ENCODE measurements around the gene EPHB4.

Gene EPHB4

GRCh38 chr7:100823140-100823525, 4.2 kb downstream of the EPHB4 start:
- H3K9me2 ChIP-seq (replicated peaks; ENCODE audit: low read depth, low read length): no peaks in the 10 kb centered on the region
- H3K79me2 ChIP-seq (ENCODE audit: insufficient read depth, low read length): no peaks in the 10 kb centered on the region
- peaks cover 7% of the 10 kb centered on the region for H3K27me3 ChIP-seq (ENCODE audit: insufficient read depth, low read length, poor library complexity, severe bottlenecking)
- no peaks in the 10 kb centered on the region for H3K36me3 ChIP-seq (ENCODE audit: insufficient read depth, low read length)
- no peak overlapping the region for H3K4me2 ChIP-seq (ENCODE audit: low read depth, low read length, poor library complexity, severe bottlenecking)
- no peak overlapping the region for H3K4me3 ChIP-seq (ENCODE audit: low read length, poor library complexity, severe bottlenecking)
- H3K9ac ChIP-seq (ENCODE audit: low read depth, low read length, poor library complexity, severe bottlenecking): no peak overlapping the region
- H4K20me1 ChIP-seq (ENCODE audit: insufficient read depth, low read length, poor library complexity, severe bottlenecking): no peaks in the 10 kb centered on the region
- no peaks in the 10 kb centered on the region for H3F3A ChIP-seq (ENCODE audit: low read depth)
- TF ChIP-seq CTCF (conservative IDR thresholded peaks at IDR 0.05; ENCODE audit: low read length): no peak
- no peak for TF ChIP-seq EZH2phosphoT487 (IDR thresholded peaks at IDR 0.05; ENCODE audit: borderline replicate concordance)
- H3K9me3 ChIP-seq (ENCODE audit: insufficient read depth, low read depth, low read length): no peaks in the 10 kb centered on the region
- peaks cover 4% of the 10 kb centered on the region for H3K4me1 ChIP-seq (ENCODE audit: insufficient read depth, low read length, poor library complexity, severe bottlenecking)
- no peak overlapping the region for H2AFZ ChIP-seq (ENCODE audit: low read length)

GRCh38 chr7:100822236-100823139, 4.8 kb downstream of the EPHB4 start:
- TF ChIP-seq EZH2phosphoT487 (IDR thresholded peaks at IDR 0.05; ENCODE audit: borderline replicate concordance): no peak
- TF ChIP-seq CTCF (conservative IDR thresholded peaks at IDR 0.05; ENCODE audit: low read length): no peak
- Histone ChIP-seq H3K4me3 (ENCODE audit: low read length, poor library complexity, severe bottlenecking) (no peak overlapping the region), H3K36me3 (ENCODE audit: insufficient read depth, low read length) (no peaks in the 10 kb centered on the region), H3K9ac (ENCODE audit: low read depth, low read length, poor library complexity, severe bottlenecking) (no peak overlapping the region), H3K27me3 (ENCODE audit: insufficient read depth, low read length, poor library complexity, severe bottlenecking) (peaks cover 1% of the 10 kb centered on the region), H3K9me2 (replicated peaks; ENCODE audit: low read depth, low read length) (no peaks in the 10 kb centered on the region), H2AFZ (ENCODE audit: low read length) (no peak overlapping the region), H3K79me2 (ENCODE audit: insufficient read depth, low read length) (no peaks in the 10 kb centered on the region), H3K4me1 (ENCODE audit: insufficient read depth, low read length, poor library complexity, severe bottlenecking) (no peaks in the 10 kb centered on the region), H4K20me1 (ENCODE audit: insufficient read depth, low read length, poor library complexity, severe bottlenecking) (no peaks in the 10 kb centered on the region), H3K4me2 (ENCODE audit: low read depth, low read length, poor library complexity, severe bottlenecking) (no peak overlapping the region), H3F3A (ENCODE audit: low read depth) (no peaks in the 10 kb centered on the region), H3K9me3 (ENCODE audit: insufficient read depth, low read depth, low read length) (no peaks in the 10 kb centered on the region)

- Histone ChIP-seq H4K20me1 (ENCODE audit: insufficient read depth, low read length, poor library complexity, severe bottlenecking) (no peaks in the 10 kb centered on the region), H3K9me3 (ENCODE audit: insufficient read depth, low read depth, low read length) (no peaks in the 10 kb centered on the region), H3K4me1 (ENCODE audit: insufficient read depth, low read length, poor library complexity, severe bottlenecking) (no peaks in the 10 kb centered on the region), H3K36me3 (ENCODE audit: insufficient read depth, low read length) (no peaks in the 10 kb centered on the region), H3K27me3 (ENCODE audit: insufficient read depth, low read length, poor library complexity, severe bottlenecking) (no peaks in the 10 kb centered on the region), H3K9me2 (replicated peaks; ENCODE audit: low read depth, low read length) (no peaks in the 10 kb centered on the region), H3K9ac (ENCODE audit: low read depth, low read length, poor library complexity, severe bottlenecking) (no peak overlapping the region), H2AFZ (ENCODE audit: low read length) (no peak overlapping the region), H3K4me2 (ENCODE audit: low read depth, low read length, poor library complexity, severe bottlenecking) (no peak overlapping the region), H3K4me3 (ENCODE audit: low read length, poor library complexity, severe bottlenecking) (no peak overlapping the region), H3F3A (ENCODE audit: low read depth) (no peaks in the 10 kb centered on the region), H3K79me2 (ENCODE audit: insufficient read depth, low read length) (no peaks in the 10 kb centered on the region)
- TF ChIP-seq CTCF (conservative IDR thresholded peaks at IDR 0.05; ENCODE audit: low read length): no peak
- TF ChIP-seq EZH2phosphoT487 (IDR thresholded peaks at IDR 0.05; ENCODE audit: borderline replicate concordance): no peak
These were observed 7.7 kb downstream of the EPHB4 start for GRCh38 chr7:100819586-100819985.

All from Loucy (cell line).